Forelimb muscle (tissue), 1 donor: Measurements from ENCODE around the gene TMEM39A. TPM values are rescaled to one million over a fixed set of nuclear protein-coding genes. Genes with fewer than 3 reads are reported as not detected.

Experiments used
- DNase-seq: peaks from one replicate; pipeline ENCODE4 v3.0.0-alpha.2; 2013; ENCODE audit warnings: low read depth
- polyA plus RNA-seq: library from polyadenylated mRNA; unstranded; fragments of 120-200 nt; gene quantifications from one replicate; pipeline ENCODE4 v1.2.1, GENCODE V29; 2013; ENCODE audit not compliant: insufficient read length

Gene TMEM39A
- 42.6 TPM for polyA plus RNA-seq

- peak; percentile 96 for DNase-seq
Measured at GRCh38 chr3:119463171-119464169, at the start of gene TMEM39A. TSS of gene TMEM39A (minus strand) at chr3:119463615. CDS start at chr3:119462074, 1,541 bp downstream.

- no peak for DNase-seq
Measured at GRCh38 chr3:119510690-119511089, 47.3 kb upstream of the TMEM39A start.

GRCh38 chr3:119508172-119508845, 44.9 kb upstream of the TMEM39A start:
- DNase-seq = no peak

GRCh38 chr3:119507404-119507803, 44.0 kb upstream of the TMEM39A start:
- no peak for DNase-seq

- DNase-seq = no peak
Measured at GRCh38 chr3:119506631-119507030, 43.2 kb upstream of the TMEM39A start.

GRCh38 chr3:119500901-119501300, 37.5 kb upstream of the TMEM39A start:
- DNase-seq = no peak

GRCh38 chr3:119500265-119500664, 36.9 kb upstream of the TMEM39A start:
- DNase-seq = no peak

GRCh38 chr3:119498186-119499011, 35.0 kb upstream of the TMEM39A start, which contains the start of gene TIMMDC1:
TSS of gene TIMMDC1 (plus strand) at chr3:119498547. CDS start at chr3:119498734, 187 bp downstream.
- DNase-seq = peak; percentile 91

- no peak for DNase-seq
Measured at GRCh38 chr3:119497820-119498185, 34.4 kb upstream of the TMEM39A start.

GRCh38 chr3:119494597-119494996, 31.2 kb upstream of the TMEM39A start:
- no peak for DNase-seq

GRCh38 chr3:119492810-119493209, 29.4 kb upstream of the TMEM39A start:
- DNase-seq = no peak

GRCh38 chr3:119492128-119492527, 28.7 kb upstream of the TMEM39A start:
- DNase-seq = no peak

- DNase-seq = no peak
Measured at GRCh38 chr3:119490153-119490552, 26.7 kb upstream of the TMEM39A start.

GRCh38 chr3:119485563-119485962, 22.1 kb upstream of the TMEM39A start:
- no peak for DNase-seq

- no peak for DNase-seq
Measured at GRCh38 chr3:119483101-119483500, 19.7 kb upstream of the TMEM39A start.

- DNase-seq = no peak
Measured at GRCh38 chr3:119481079-119481478, 17.7 kb upstream of the TMEM39A start.

- DNase-seq = no peak
Measured at GRCh38 chr3:119470866-119471265, 7.5 kb upstream of the TMEM39A start.

- DNase-seq = no peak
Measured at GRCh38 chr3:119469418-119470189, 6.2 kb upstream of the TMEM39A start.

GRCh38 chr3:119468041-119468440, 4.6 kb upstream of the TMEM39A start:
- no peak for DNase-seq

- no peak for DNase-seq
Measured at GRCh38 chr3:119457246-119457645, 6.2 kb downstream of the TMEM39A start.

- DNase-seq = no peak
Measured at GRCh38 chr3:119456469-119456868, 6.9 kb downstream of the TMEM39A start.
